Measurements from ENCODE around the gene NTRK3.

The NTRK3 gene

DNA sequence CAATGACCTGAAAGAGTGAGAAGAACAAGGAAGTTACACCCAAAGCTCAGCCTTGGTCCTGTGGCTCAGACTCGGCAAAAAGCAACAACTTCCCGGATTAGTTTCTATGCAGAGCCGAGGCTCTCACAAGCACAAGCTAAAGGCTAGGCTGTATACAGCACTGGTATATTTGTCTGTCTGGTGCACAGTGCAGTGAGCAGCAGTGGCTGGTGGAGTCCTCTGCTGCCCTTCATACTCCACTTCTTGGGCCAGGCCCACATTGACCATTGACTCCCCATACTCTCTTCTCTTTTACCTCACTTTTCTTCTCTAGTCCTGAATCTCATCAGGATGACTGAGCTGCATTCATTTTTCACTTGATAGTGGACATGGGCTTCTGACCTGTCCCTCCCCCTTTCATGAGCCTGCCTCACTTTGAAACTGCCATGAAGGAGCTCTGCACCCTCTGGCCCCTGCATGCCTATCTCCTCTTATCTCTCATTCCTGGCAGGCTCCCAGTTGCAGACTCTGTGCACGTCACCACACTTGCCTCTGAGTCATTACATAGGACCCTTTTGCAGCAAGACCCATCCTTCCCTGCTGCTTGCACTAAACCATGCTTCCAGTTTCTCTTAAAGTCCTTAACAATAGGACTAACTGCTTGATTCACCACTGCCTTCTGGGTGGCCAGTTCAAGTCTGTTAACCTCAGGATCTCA, 379.3 kb downstream of the NTRK3 start:
- TF ChIP-seq FOXP2 (optimal IDR thresholded peaks at IDR 0.05; ENCODE audit: borderline replicate concordance, extremely low read depth, extremely low read length, insufficient read depth) (no peak), SIN3A (IDR thresholded peaks at IDR 0.05; ENCODE audit: borderline replicate concordance, insufficient read depth, low read length) (no peak), POLR2AphosphoS5 (IDR thresholded peaks at IDR 0.05; ENCODE audit: low read depth, low read length) (no peak), TAF1 (IDR thresholded peaks at IDR 0.05; ENCODE audit: borderline replicate concordance, insufficient read depth, low read length) (no peak)
- TF ChIP-seq, protein P1, sequence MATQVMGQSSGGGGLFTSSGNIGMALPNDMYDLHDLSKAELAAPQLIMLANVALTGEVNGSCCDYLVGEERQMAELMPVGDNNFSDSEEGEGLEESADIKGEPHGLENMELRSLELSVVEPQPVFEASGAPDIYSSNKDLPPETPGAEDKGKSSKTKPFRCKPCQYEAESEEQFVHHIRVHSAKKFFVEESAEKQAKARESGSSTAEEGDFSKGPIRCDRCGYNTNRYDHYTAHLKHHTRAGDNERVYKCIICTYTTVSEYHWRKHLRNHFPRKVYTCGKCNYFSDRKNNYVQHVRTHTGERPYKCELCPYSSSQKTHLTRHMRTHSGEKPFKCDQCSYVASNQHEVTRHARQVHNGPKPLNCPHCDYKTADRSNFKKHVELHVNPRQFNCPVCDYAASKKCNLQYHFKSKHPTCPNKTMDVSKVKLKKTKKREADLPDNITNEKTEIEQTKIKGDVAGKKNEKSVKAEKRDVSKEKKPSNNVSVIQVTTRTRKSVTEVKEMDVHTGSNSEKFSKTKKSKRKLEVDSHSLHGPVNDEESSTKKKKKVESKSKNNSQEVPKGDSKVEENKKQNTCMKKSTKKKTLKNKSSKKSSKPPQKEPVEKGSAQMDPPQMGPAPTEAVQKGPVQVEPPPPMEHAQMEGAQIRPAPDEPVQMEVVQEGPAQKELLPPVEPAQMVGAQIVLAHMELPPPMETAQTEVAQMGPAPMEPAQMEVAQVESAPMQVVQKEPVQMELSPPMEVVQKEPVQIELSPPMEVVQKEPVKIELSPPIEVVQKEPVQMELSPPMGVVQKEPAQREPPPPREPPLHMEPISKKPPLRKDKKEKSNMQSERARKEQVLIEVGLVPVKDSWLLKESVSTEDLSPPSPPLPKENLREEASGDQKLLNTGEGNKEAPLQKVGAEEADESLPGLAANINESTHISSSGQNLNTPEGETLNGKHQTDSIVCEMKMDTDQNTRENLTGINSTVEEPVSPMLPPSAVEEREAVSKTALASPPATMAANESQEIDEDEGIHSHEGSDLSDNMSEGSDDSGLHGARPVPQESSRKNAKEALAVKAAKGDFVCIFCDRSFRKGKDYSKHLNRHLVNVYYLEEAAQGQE (IDR thresholded peaks at IDR 0.05; ENCODE audit: insufficient read depth in 1 of 2, low read depth in 2 of 2, low read length in 2 of 2) = no peak

DNA sequence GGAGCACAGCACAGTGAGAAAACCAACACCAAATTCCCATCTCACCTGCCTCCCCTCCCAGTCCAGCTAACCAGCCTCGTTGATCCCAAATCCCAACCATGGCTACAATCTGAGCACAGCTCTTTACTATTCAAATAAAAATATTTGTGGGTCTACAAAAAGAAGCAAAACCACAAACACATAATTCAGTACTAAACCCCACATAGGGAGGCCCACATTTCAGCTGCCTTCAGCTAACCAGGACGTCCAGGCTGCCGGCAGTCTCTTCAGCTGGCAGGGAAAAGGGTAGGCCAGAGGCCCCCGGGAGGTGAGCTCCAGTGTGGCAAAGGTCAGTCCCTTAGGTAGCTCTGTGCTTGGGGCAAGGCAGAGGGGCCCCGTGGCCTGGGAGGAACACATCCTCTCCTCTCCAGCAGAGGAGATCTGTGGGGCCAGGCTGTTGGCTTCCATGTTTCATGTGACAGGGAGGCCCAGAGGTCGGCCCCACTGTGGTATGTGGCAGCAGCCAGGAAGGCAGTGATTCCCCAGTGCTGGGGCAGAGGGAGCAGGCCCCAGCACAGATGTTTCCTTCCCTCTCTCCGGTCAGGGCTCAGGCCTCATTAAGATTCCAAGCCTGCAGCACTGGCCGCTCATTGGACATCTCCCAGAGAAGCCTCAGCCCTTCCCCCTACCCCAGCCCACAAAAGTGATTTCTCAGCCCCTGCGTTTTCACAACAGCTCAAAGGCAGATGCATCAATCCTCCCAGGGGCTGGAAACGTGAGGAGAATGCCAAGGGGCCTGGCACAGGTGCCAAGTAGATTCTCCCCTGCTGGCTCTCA, 381.4 kb downstream of the NTRK3 start:
- no peak for TF ChIP-seq TAF1 (IDR thresholded peaks at IDR 0.05; ENCODE audit: borderline replicate concordance, insufficient read depth, low read length)
- TF ChIP-seq SIN3A (IDR thresholded peaks at IDR 0.05; ENCODE audit: borderline replicate concordance, insufficient read depth, low read length) = no peak
- no peak for TF ChIP-seq POLR2AphosphoS5 (IDR thresholded peaks at IDR 0.05; ENCODE audit: low read depth, low read length)
- TF ChIP-seq FOXP2 (optimal IDR thresholded peaks at IDR 0.05; ENCODE audit: borderline replicate concordance, extremely low read depth, extremely low read length, insufficient read depth) = no peak
- TF ChIP-seq, protein P1 (IDR thresholded peaks at IDR 0.05; ENCODE audit: insufficient read depth in 1 of 2, low read depth in 2 of 2, low read length in 2 of 2) = no peak

DNA sequence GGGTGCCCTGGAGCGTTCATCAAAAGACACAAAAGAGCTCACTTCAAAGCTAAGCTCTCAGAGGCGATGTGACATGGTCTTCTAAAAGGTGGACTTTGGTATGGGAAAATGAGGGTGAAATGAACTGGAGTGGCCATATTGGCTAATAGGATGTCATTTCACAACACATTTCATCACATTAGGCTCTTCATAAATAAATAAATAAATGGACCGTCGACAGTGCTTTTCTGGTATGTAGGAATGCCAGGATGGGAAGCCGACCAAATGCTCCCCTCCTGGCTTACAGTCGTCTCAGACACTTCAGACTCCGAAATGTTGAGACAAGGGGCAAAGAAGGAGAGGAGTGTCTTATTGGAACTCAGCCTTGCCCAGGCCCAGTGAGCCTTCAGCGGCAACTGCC, 383.0 kb downstream of the NTRK3 start:
- no peak for TF ChIP-seq POLR2AphosphoS5 (IDR thresholded peaks at IDR 0.05; ENCODE audit: low read depth, low read length)
- TF ChIP-seq, protein P1 (IDR thresholded peaks at IDR 0.05; ENCODE audit: insufficient read depth in 1 of 2, low read depth in 2 of 2, low read length in 2 of 2) = no peak
- TF ChIP-seq FOXP2 (optimal IDR thresholded peaks at IDR 0.05; ENCODE audit: borderline replicate concordance, extremely low read depth, extremely low read length, insufficient read depth) = no peak
- TF ChIP-seq SIN3A (IDR thresholded peaks at IDR 0.05; ENCODE audit: borderline replicate concordance, insufficient read depth, low read length) = no peak
- no peak for TF ChIP-seq TAF1 (IDR thresholded peaks at IDR 0.05; ENCODE audit: borderline replicate concordance, insufficient read depth, low read length)

DNA sequence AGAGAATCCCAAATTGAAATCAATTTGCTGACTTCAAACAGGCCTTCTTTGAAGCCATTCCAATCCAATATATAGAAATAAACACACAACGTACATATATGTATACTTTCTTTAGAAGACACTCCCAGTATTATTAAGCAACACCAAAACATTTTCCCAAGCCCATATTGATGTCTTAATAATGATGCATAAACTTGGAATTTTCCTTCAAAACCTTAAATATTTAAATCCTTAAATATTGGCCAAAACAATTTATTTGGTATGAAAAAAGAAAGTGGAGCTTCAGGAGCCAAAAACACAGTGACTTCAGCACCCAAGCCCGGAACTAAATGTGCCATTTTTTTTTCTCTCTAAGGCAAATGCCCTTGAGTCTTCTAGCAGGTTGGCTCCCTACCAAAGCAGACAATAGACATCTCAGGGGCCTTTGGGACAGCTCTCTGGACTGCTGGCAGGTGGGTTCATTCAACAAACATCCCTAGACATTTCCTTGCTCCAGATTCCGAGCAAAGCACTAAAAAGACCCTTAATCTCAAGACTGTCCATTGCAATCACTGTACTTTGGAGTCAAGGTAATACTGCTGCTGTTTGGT, 384.7 kb downstream of the NTRK3 start:
- TF ChIP-seq FOXP2 (optimal IDR thresholded peaks at IDR 0.05; ENCODE audit: borderline replicate concordance, extremely low read depth, extremely low read length, insufficient read depth) = no peak
- TF ChIP-seq, protein P1 (IDR thresholded peaks at IDR 0.05; ENCODE audit: insufficient read depth in 1 of 2, low read depth in 2 of 2, low read length in 2 of 2) = no peak
- TF ChIP-seq SIN3A (IDR thresholded peaks at IDR 0.05; ENCODE audit: borderline replicate concordance, insufficient read depth, low read length) = no peak
- TF ChIP-seq POLR2AphosphoS5 (IDR thresholded peaks at IDR 0.05; ENCODE audit: low read depth, low read length) = no peak
- TF ChIP-seq TAF1 (IDR thresholded peaks at IDR 0.05; ENCODE audit: borderline replicate concordance, insufficient read depth, low read length) = no peak

Measured in PFSK-1 (cell line).